HepG2 (cell line): ENCODE data around the gene MOG. TPM values are rescaled to one million over a fixed set of nuclear protein-coding genes. Genes with fewer than 3 reads are reported as not detected.

Experiments
- AGO1 ChIP-seq: fragments of 200-400 bp; formaldehyde crosslinking; IDR thresholded peaks from 2 replicates; pipeline ENCODE4 v1.6.1; 2017; ENCODE audit warnings: mild to moderate bottlenecking, low read depth, low read length, moderate library complexity; ENCODE audit not compliant: poor library complexity, severe bottlenecking
- ATF7 ChIP-seq, 2 experiments: fragments of 450-650 bp in 1 of 2; sonication (generic) in 1 of 2; formaldehyde crosslinking in 1 of 2; IDR thresholded peaks; 2 replicates each; pipeline versions ENCODE4 v1.4.0 to v1.6.1; 2016 to 2020; ENCODE audit warnings: antibody characterized with exemption in 1 of 2, mild to moderate bottlenecking in 1 of 2, missing genetic modification reagents in 1 of 2
- ETS1 ChIP-seq: sonication (generic); formaldehyde crosslinking; IDR thresholded peaks from 2 replicates; pipeline ENCODE4 v1.4.0; 2020; ENCODE audit warnings: missing genetic modification reagents
- GABPB1 ChIP-seq: IDR thresholded peaks from 2 replicates; pipeline ENCODE4 v1.6.1; 2016; ENCODE audit warnings: mild to moderate bottlenecking, missing genetic modification reagents, moderate library complexity, missing compliant biosample characterization
- HNRNPK ChIP-seq: fragments of 200-400 bp; formaldehyde crosslinking; IDR thresholded peaks from 2 replicates; pipeline ENCODE4 v1.6.1; 2018; ENCODE audit warnings: low read length, low read depth, moderate library complexity, mild to moderate bottlenecking; ENCODE audit not compliant: poor library complexity, severe bottlenecking
- HOMEZ ChIP-seq: IDR thresholded peaks from 2 replicates; pipeline ENCODE4 v1.6.1; 2016; ENCODE audit warnings: low read depth
- KDM5B ChIP-seq: sonication (generic); formaldehyde crosslinking; IDR thresholded peaks from 2 replicates; pipeline ENCODE4 v1.4.0; 2020; ENCODE audit warnings: missing genetic modification reagents, mild to moderate bottlenecking, borderline replicate concordance
- PRDM10 ChIP-seq: sonication (generic); formaldehyde crosslinking; IDR thresholded peaks from 2 replicates; pipeline ENCODE4 v1.4.0; 2020; ENCODE audit warnings: low read depth, missing genetic modification reagents
- SIN3A ChIP-seq: IDR thresholded peaks from 2 replicates; pipeline ENCODE4 v1.6.1; 2011; ENCODE audit warnings: low read depth, mild to moderate bottlenecking, control low read depth, low read length, borderline replicate concordance
- SIN3B ChIP-seq: fragments of 150-350 bp; IDR thresholded peaks from 2 replicates; pipeline ENCODE4 v1.6.1; 2014; ENCODE audit warnings: low read length
- XBP1 ChIP-seq: sonication (generic); formaldehyde crosslinking; IDR thresholded peaks from 2 replicates; pipeline ENCODE4 v1.5.0; 2020; ENCODE audit warnings: missing genetic modification reagents
- ZFP90 ChIP-seq: sonication (generic); formaldehyde crosslinking; IDR thresholded peaks from 2 replicates; pipeline ENCODE4 v1.8.0; 2022; ENCODE audit warnings: missing genetic modification reagents, mild to moderate bottlenecking, inconsistent platforms, borderline replicate concordance
- ZNF225 ChIP-seq: sonication (generic); formaldehyde crosslinking; IDR thresholded peaks from 2 replicates; pipeline ENCODE4 v1.4.0; 2020; ENCODE audit warnings: mild to moderate bottlenecking, missing genetic modification reagents
- ZSCAN25 ChIP-seq: sonication (generic); formaldehyde crosslinking; IDR thresholded peaks from 2 replicates; pipeline ENCODE4 v1.8.0; 2022; ENCODE audit warnings: mild to moderate bottlenecking, missing genetic modification reagents
- polyA plus RNA-seq, 8 experiments: library from polyadenylated mRNA; depleted of rRNA in 3 of 8; stranded (reverse) in 7 of 8; unstranded in 1 of 8; fragments of >200 nt; fragmentation: Illumina TruSeq in 4 of 8; extraction: Trizol in 4 of 8; gene quantifications; 2 replicates each; pipeline versions ENCODE4 v1.2.1 to v1.2.3, GENCODE V29; 2011 to 2016; ENCODE audit warnings: low read depth in 4 of 8, missing spikeins in 1 of 8, mixed read lengths in 1 of 8; ENCODE audit not compliant: insufficient read depth in 1 of 8
- total RNA-seq, 5 experiments: library from RNA; depleted of rRNA; stranded (reverse); fragments of >200 nt; fragmentation: Illumina TruSeq; extraction: Trizol; gene quantifications; 2 replicates each; pipeline ENCODE4 v1.2.3, GENCODE V29; 2016; ENCODE audit warnings: low read depth in 1 of 5
- TF ChIP-seq, protein P1 (sequence below): sonication (generic); formaldehyde crosslinking; IDR thresholded peaks from 2 replicates; pipeline ENCODE4 v1.4.0; 2020; ENCODE audit warnings: mild to moderate bottlenecking, missing genetic modification reagents
- TF ChIP-seq, protein P2 (sequence below): sonication (generic); formaldehyde crosslinking; IDR thresholded peaks from 2 replicates; pipeline ENCODE4 v1.5.0; 2020; ENCODE audit warnings: missing genetic modification reagents
- TF ChIP-seq, protein P3 (sequence below): sonication (generic); formaldehyde crosslinking; IDR thresholded peaks from 2 replicates; pipeline ENCODE4 v1.4.0; 2020; ENCODE audit warnings: missing genetic modification reagents

Gene MOG
- total and polyA plus RNA-seq, 2 of the 13 experiments (the other 11 are each of a cell fraction or from before 2014, with no cell fraction given), result not detected

DNA sequence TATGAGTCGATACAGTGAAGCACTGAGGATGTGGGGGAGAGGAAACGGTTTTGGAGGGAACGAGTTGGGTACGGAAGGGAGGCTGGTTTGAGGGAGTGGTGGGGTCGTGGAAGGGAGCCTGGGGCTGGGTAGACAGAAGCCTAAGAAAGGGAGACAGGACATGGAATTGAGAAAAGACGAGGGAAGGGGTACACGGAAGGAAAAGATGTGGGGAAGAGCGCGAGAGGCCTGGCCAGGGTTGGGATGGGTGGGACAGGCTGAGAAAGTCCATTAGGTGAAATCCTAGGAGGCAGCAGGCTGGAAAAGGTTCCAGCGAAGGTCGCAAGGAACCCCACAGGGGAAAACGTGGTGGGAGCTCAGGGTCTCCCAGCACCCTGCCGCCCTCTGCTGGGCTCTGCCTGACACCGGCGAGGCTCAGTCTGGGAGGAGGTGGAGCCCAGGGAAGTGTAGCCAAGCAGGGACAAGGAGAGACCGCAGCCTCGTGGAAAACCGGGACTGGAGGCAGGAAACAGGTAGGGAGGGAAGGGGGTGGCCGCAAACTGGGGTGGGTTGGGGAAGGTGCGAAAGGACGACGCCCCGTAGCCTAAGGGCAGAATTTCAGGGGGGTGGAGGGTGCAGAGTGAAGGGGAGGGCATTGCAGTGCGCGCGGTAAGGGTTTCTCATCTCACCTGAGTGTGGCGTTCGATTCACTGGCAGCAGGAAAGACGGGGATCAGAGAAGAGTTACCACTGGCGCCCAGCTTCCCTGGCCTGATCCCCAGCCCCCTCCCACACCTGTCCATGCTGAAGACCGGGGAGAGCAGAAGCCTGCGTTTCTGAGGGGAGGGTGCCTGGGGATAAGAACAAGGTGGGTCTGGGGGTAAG, 28.2 kb upstream of the MOG start (continued):
- no peak for TF ChIP-seq PRDM10 (CRISPR knock-in tag)
- no peak for TF ChIP-seq SIN3A
- TF ChIP-seq ZFP90 (CRISPR knock-in tag), result no peak
- no peak for TF ChIP-seq ETS1 (CRISPR knock-in tag)
- TF ChIP-seq KDM5B, result no peak
- no peak for TF ChIP-seq HNRNPK
- TF ChIP-seq SIN3B, result no peak
- TF ChIP-seq, protein P1, sequence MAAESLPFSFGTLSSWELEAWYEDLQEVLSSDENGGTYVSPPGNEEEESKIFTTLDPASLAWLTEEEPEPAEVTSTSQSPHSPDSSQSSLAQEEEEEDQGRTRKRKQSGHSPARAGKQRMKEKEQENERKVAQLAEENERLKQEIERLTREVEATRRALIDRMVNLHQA (CRISPR knock-in tag), result no peak
- no peak for TF ChIP-seq AGO1
- no peak for TF ChIP-seq ZSCAN25 (CRISPR knock-in tag)
- TF ChIP-seq GABPB1 (CRISPR knock-in tag), result peak; percentile 29; the same call in 1 of the 2 replicates
- TF ChIP-seq, protein P2, sequence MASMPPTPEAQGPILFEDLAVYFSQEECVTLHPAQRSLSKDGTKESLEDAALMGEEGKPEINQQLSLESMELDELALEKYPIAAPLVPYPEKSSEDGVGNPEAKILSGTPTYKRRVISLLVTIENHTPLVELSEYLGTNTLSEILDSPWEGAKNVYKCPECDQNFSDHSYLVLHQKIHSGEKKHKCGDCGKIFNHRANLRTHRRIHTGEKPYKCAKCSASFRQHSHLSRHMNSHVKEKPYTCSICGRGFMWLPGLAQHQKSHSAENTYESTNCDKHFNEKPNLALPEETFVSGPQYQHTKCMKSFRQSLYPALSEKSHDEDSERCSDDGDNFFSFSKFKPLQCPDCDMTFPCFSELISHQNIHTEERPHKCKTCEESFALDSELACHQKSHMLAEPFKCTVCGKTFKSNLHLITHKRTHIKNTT (CRISPR knock-in tag), result no peak
- no peak for TF ChIP-seq ATF7 (IDR thresholded peaks at IDR 0.05)
- 0 out of 2 replicates have a peak, but pooled peaks have one; percentile 39 for TF ChIP-seq ATF7 (CRISPR knock-in tag; IDR thresholded peaks at IDR 0.05)
- TF ChIP-seq, protein P3, sequence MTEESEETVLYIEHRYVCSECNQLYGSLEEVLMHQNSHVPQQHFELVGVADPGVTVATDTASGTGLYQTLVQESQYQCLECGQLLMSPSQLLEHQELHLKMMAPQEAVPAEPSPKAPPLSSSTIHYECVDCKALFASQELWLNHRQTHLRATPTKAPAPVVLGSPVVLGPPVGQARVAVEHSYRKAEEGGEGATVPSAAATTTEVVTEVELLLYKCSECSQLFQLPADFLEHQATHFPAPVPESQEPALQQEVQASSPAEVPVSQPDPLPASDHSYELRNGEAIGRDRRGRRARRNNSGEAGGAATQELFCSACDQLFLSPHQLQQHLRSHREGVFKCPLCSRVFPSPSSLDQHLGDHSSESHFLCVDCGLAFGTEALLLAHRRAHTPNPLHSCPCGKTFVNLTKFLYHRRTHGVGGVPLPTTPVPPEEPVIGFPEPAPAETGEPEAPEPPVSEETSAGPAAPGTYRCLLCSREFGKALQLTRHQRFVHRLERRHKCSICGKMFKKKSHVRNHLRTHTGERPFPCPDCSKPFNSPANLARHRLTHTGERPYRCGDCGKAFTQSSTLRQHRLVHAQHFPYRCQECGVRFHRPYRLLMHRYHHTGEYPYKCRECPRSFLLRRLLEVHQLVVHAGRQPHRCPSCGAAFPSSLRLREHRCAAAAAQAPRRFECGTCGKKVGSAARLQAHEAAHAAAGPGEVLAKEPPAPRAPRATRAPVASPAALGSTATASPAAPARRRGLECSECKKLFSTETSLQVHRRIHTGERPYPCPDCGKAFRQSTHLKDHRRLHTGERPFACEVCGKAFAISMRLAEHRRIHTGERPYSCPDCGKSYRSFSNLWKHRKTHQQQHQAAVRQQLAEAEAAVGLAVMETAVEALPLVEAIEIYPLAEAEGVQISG (CRISPR knock-in tag), result 0 out of 2 replicates have a peak, but pooled peaks have one; percentile 30
- no peak for TF ChIP-seq XBP1 (CRISPR knock-in tag)
- no peak for TF ChIP-seq ZNF225
- no peak for TF ChIP-seq HOMEZ (CRISPR knock-in tag)
